Motor neuron (in vitro differentiated cells): Measurements from ENCODE around the gene TLR7. TPM values are rescaled to one million over a fixed set of nuclear protein-coding genes. Genes with fewer than 3 reads are reported as not detected.

Experiments
- ATAC-seq, 8 experiments: fragments of 200-7000 bp; cut with Tn5 transposase; replicated peaks in 6 of 8; 2 replicates each; pipeline ENCODE4 v1.8.0; 2021; ENCODE audit warnings: mild to moderate bottlenecking in 8 of 8, moderate library complexity in 8 of 8
- H3K27ac ChIP-seq, 2 donors: fragments of 250-450 bp; sonication (Bioruptor Pico); 2 replicates each; pipeline ENCODE4 v1.9.0; 2021; ENCODE audit warnings: antibody characterized with exemption in 2 of 2, mild to moderate bottlenecking in 2 of 2, moderate library complexity in 1 of 2
- H3K4me1 ChIP-seq, 2 donors: fragments of 250-450 bp; sonication (Bioruptor Pico); replicated peaks in 1 of 2; 2 replicates each; pipeline ENCODE4 v1.6.1; 2021; ENCODE audit warnings: antibody characterized with exemption in 2 of 2, mild to moderate bottlenecking in 2 of 2, moderate library complexity in 1 of 2
- H3K4me3 ChIP-seq, 5 donors: fragments of 250-450 bp; sonication (Bioruptor Pico); 2 replicates each; pipeline ENCODE4 v1.9.0; 2021; ENCODE audit warnings: antibody characterized with exemption in 5 of 5, mild to moderate bottlenecking in 5 of 5, moderate library complexity in 4 of 5
- WGBS, 10 experiments: fragments of 450-650 bp; shearing (Covaris generic); methylation state at CpG; one replicate each; pipeline ENCODE4 v1.0.0; 2022; 5-methylcytosine and 5-hydroxymethylcytosine counted together
- in situ Hi-C, 9 experiments: fragments of 400-800 bp; cut with MboI; loops; one replicate each; pipeline ENCODE4 v1.15.0; 2021; ENCODE audit warnings: low sequenced_read_pairs in 9 of 9, low pct_unique_long_range_greater_than_20kb in 2 of 9; ENCODE audit not compliant: unreplicated experiment in 9 of 9
- total RNA-seq, 8 experiments: library from RNA; unstranded; fragments of 300-600 nt; gene quantifications; 2 replicates each; pipeline versions ENCODE4 v1.2.3 to v1.2.4, GENCODE V29; 2022

The TLR7 gene
- total RNA-seq, 8 experiments from 2014 or later: 0.05 to 0.31 (median 0.11) TPM; not detected in 4

DNA sequence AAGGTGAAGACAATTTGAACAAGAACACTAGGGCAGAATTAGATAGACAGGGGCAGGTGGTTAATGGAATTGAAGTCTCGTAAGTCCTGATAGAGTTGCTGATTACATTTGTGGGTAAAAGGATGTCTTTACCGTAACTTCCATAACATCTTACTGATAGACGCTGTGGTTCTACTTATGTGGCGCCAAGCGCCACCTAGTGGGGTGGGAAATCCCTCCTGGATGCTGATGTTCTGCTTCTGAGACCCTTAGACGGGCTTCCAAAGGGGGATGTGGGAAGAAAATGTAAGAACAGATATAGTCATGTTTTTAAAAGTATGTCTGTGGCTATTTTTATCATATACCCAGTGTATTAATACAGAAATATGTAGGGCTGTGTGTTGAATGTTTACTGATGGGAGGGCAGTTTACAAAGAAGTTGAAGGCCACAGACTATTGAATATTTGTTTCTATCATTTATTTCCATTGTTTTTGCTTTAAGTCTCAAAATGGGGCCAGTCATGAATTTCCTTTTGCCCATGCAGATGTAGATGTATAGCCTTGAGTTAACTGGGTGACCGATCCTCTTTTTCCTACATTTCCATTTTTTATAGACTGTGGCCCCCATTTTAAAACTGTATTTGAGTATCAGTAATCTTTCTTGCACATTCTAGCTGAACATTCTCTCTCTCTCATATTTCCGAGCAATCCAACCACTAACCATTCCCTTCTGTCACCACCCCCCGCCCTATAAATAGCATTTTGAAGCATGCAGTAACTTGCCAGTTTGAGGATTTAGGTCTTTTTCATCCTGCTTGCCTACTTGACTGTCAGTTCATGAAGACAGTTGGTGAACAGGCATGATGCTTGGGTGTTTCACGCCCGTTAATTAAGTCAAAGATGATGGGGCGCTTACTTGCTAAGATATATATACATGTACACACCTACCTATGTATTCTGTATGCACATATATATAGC is 27.5 kb downstream of the TLR7 start:
- in situ Hi-C loops: loop anchor here in 1 of 9 experiments (10.0 kb wide), 1 partner anchor 80 kb away; no protein-coding TSS in a partner anchor
- no peak overlapping the region for H3K4me3 ChIP-seq
- H3K27ac ChIP-seq: no peak overlapping the region
- ATAC-seq: peak in 2 of 8 experiments; percentile 36 to 69
- 0 to 100% (median 58%) methylated on average over 1 to 8 of the region's 12 CpGs; no CpG with 5 or more reads in 5 of the 10 experiments for WGBS, 10 experiments
- no peaks in the 10 kb centered on the region for H3K4me1 ChIP-seq

GRCh38 chrX:12895866-12896265 is 29.0 kb downstream of the TLR7 start:
- Histone ChIP-seq H3K27ac (no peak overlapping the region), H3K4me1 (no peaks in the 10 kb centered on the region), H3K4me3 (no peak overlapping the region)
- in situ Hi-C loops: loop anchor here in 1 of 9 experiments (10.0 kb wide), 1 partner anchor 81 kb away; no protein-coding TSS in a partner anchor
- 0 to 73% (median 50%) methylated on average over 1 to 2 of the region's 2 CpGs; no CpG with 5 or more reads in 5 of the 10 experiments for WGBS, 10 experiments
- no peak for ATAC-seq

- WGBS, 10 experiments: 60% methylated on average over 1 of the region's 4 CpGs; no CpG with 5 or more reads in 9 of the 10 experiments
Observed at GRCh38 chrX:12896935-12897334, 30.1 kb downstream of the TLR7 start.

DNA sequence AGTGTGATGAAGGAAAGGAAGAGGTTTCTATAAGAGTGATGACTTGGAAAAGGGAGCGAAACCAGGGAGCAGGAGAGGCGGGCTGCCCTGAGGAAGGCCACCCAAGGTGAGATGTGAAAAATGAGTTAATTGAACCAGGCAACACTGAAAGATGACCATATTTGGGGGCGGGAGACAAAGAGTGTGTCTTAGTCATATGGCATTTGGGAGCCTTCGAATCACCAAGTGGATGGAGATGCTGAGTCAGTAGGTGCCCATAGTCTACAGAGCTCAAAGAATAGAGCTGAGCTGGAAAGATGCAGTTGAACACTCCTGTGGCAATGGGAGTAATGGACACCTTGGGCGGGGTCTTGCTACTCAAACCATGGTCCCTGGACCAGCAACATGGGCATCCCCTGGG is 31.2 kb downstream of the TLR7 start:
- no peak overlapping the region for H3K4me3 ChIP-seq
- ATAC-seq: no peak
- no peak overlapping the region for H3K27ac ChIP-seq
- WGBS, 10 experiments: 80 to 100% (median 100%) methylated on average over 1 to 3 of the region's 5 CpGs; no CpG with 5 or more reads in 7 of the 10 experiments
- in situ Hi-C loops: loop anchor here in 1 of 9 experiments (10.0 kb wide), 1 partner anchor 83 kb away; no protein-coding TSS in a partner anchor
- H3K4me1 ChIP-seq: no peaks in the 10 kb centered on the region

More at GRCh38 chrX:12896935-12897334, 30.1 kb downstream of the TLR7 start:
- Histone ChIP-seq H3K27ac (no peak overlapping the region), H3K4me1 (no peaks in the 10 kb centered on the region), H3K4me3 (no peak overlapping the region)
- in situ Hi-C loops: loop anchor here in 1 of 9 experiments (10.0 kb wide), 1 partner anchor 82 kb away; no protein-coding TSS in a partner anchor
- ATAC-seq: no peak

DNA sequence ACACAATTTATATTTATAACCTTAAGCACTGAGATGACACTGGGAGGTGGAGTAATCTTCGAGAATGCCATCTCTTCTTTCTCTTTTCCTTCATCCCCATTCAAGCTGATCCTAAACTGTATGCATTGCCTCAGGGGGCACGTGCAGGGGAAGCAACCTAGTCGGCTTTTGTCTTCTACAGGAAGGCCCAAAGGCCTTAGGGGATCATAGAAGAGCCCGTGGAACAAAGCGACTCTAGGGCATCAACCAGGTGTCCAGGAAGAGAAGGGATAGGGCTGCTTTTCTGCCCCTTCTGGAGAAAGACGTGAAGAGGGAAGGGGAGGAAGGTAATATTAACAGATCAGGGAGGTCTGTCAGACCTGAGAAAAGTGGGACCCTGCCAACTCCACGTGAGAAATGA is 32.6 kb downstream of the TLR7 start:
- H3K4me3 ChIP-seq: no peak overlapping the region
- no peak for ATAC-seq
- 39 to 40% methylated on average over 1 to 7 of the region's 7 CpGs; no CpG with 5 or more reads in 8 of the 10 experiments for WGBS, 10 experiments
- no peaks in the 10 kb centered on the region for H3K4me1 ChIP-seq
- no peak overlapping the region for H3K27ac ChIP-seq
- in situ Hi-C loops: loop anchor here in 1 of 9 experiments (10.0 kb wide), 1 partner anchor 85 kb away; no protein-coding TSS in a partner anchor

GRCh38 chrX:12901486-12901885 is 34.6 kb downstream of the TLR7 start:
- Histone ChIP-seq H3K4me3 (no peak overlapping the region), H3K4me1 (no peaks in the 10 kb centered on the region), H3K27ac (no peak overlapping the region)
- WGBS, 10 experiments: 0 to 30% (median 18%) methylated on average over 1 to 10 of the region's 10 CpGs; no CpG with 5 or more reads in 4 of the 10 experiments
- in situ Hi-C loops: no loop called here
- ATAC-seq: peak in 3 of 8 experiments; percentile 29 to 69 (median 45)

- ATAC-seq: peak in 3 of 8 experiments; percentile 16 to 74 (median 73)
- 31 to 100% (median 90%) methylated on average over 1 to 7 of the region's 8 CpGs; no CpG with 5 or more reads in 4 of the 10 experiments for WGBS, 10 experiments
- Histone ChIP-seq H3K4me3 (no peak overlapping the region), H3K27ac (no peak overlapping the region), H3K4me1 (no peaks in the 10 kb centered on the region)
- in situ Hi-C loops: no loop called here
Observed at GRCh38 chrX:12903646-12904045, 36.8 kb downstream of the TLR7 start.

GRCh38 chrX:12906046-12906761 is 39.3 kb downstream of the TLR7 start, which contains the start of gene TLR8:
TSS of gene TLR8 (plus strand) at chrX:12906620. CDS start at chrX:12906707, 87 bp downstream.
- in situ Hi-C loops: no loop called here
- Histone ChIP-seq H3K4me1 (no peaks in the 10 kb centered on the region), H3K27ac (no peak within 1 kb of the TSS), H3K4me3 (no peak within 1 kb of the TSS)
- no peak for ATAC-seq
- 34 to 95% (median 81%) methylated on average over 3 to 11 of the region's 15 CpGs; no CpG with 5 or more reads in 2 of the 10 experiments for WGBS, 10 experiments

DNA sequence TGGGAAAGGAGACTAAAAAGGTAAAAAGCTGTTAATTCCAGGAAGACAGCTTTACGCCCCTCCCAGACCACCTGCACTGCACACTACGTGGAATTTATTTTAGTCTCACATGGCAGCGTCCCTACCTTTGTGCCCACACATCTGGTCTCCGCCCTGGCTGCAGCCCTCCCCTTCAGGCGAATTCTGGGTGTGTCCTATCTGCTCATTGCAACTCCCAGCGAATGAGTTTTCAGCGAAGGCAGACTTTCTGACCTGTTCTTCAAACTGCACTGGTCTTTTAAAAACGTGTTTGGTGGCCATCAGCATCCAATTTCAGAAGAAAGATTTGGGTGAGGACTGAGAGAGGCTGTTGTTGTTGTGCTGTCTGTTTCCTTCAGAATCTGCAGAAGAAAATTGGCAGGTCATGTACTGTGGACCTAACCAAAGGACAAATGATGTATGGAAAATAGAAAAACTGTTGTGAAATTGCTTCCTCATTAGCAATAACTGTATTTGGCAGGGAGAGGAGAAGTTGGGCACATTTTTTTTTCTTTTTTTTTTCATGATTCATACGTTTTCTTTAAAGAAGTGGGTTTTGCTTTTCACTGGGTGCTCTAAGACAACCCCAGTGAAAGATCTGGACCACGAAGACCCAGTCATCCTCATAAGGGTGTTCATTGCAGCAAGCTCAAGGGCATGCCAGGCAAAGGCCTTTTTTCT is 43.7 kb downstream of the TLR7 start:
- Histone ChIP-seq H3K27ac (no peak overlapping the region), H3K4me1 (no peaks in the 10 kb centered on the region), H3K4me3 (no peak overlapping the region)
- ATAC-seq: peak in 3 of 8 experiments; percentile 14 to 71 (median 56)
- WGBS, 10 experiments: 0 to 69% (median 63%) methylated on average over 2 to 8 of the region's 10 CpGs; no CpG with 5 or more reads in 4 of the 10 experiments
- in situ Hi-C loops: no loop called here

DNA sequence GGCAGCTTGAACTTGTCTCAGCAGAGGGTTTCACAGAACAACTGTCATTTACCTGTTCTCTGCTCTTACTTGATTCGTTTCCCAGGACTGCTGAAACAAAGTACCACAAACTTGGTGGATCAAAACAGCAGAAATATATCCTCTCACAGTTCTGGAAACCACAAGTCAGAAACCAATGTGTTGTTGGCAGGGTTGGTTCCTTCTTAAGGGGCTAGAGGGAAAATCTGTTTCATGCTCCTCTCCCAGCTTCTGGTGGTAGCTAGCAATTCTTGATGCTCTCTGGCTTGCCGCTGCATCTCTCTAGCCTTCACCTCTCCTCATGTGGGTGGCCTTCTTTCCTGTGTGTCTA is 44.2 kb downstream of the TLR7 start:
- in situ Hi-C loops: no loop called here
- Histone ChIP-seq H3K4me3 (no peak overlapping the region), H3K4me1 (no peaks in the 10 kb centered on the region), H3K27ac (no peak overlapping the region)
- ATAC-seq: no peak
- WGBS, 10 experiments: 60 to 100% (median 67%) methylated on average over 1 of the region's 2 CpGs; no CpG with 5 or more reads in 7 of the 10 experiments

- in situ Hi-C loops: no loop called here
- Histone ChIP-seq H3K4me1 (no peaks in the 10 kb centered on the region), H3K27ac (no peak overlapping the region), H3K4me3 (no peak overlapping the region)
- peak in 2 of 8 experiments; percentile 58 to 77 for ATAC-seq
- 6 to 83% (median 66%) methylated on average over 1 to 5 of the region's 5 CpGs; no CpG with 5 or more reads in 6 of the 10 experiments for WGBS, 10 experiments
Observed at GRCh38 chrX:12912791-12913482, 46.1 kb downstream of the TLR7 start.

- H3K27ac ChIP-seq: no peak overlapping the region
- no peak overlapping the region for H3K4me3 ChIP-seq
- 20 to 100% (median 41%) methylated on average over 1 to 2 of the region's 2 CpGs; no CpG with 5 or more reads in 4 of the 10 experiments for WGBS, 10 experiments
- in situ Hi-C loops: no loop called here
- no peaks in the 10 kb centered on the region for H3K4me1 ChIP-seq
- no peak for ATAC-seq
Observed at GRCh38 chrX:12917753-12918152, 50.9 kb downstream of the TLR7 start.
